Natural killer cell (primary cell): ENCODE data around the gene OSCP1. TPM values are rescaled to one million over a fixed set of nuclear protein-coding genes. Genes with fewer than 3 reads are reported as not detected.
A peak's percentile ranks its signal among the peaks of the same experiment; 100 is the strongest.

Source experiments
- ATAC-seq, 3 donors: fragments of 150-1000 bp in 2 of 3; fragments of 200-7000 bp in 1 of 3; cut with Tn5 transposase; 1 replicate in 1 of 3; 2 replicates in 2 of 3; pipeline ENCODE4 v1.10.0; 2021; ENCODE audit warnings: mild to moderate bottlenecking in 2 of 3, moderate library complexity in 2 of 3
- DNase-seq, 2 donors: peaks; one replicate each; pipeline versions ENCODE4 v3.0.0 to v3.0.0-alpha.2; 2013 to 2021; ENCODE audit warnings: mixed read lengths in 1 of 2
- H3K27ac ChIP-seq: one replicate; pipeline ENCODE4 v1.5.1; 2013; ENCODE audit warnings: mild to moderate bottlenecking, low read length
- H3K27me3 ChIP-seq: one replicate; pipeline ENCODE4 v1.6.1; 2013; ENCODE audit warnings: low read length; ENCODE audit not compliant: control insufficient read depth, insufficient read depth
- H3K36me3 ChIP-seq: one replicate; pipeline ENCODE4 v1.6.1; 2013; ENCODE audit warnings: low read length; ENCODE audit not compliant: control insufficient read depth, insufficient read depth
- H3K4me1 ChIP-seq: one replicate; pipeline ENCODE4 v1.6.1; 2013; ENCODE audit warnings: low read length; ENCODE audit not compliant: control insufficient read depth, insufficient read depth
- H3K4me3 ChIP-seq: one replicate; pipeline ENCODE4 v1.5.1; 2013; ENCODE audit warnings: low read length
- H3K9me3 ChIP-seq: one replicate; pipeline ENCODE4 v1.6.1; 2013; ENCODE audit warnings: low read length; ENCODE audit not compliant: control insufficient read depth, insufficient read depth
- H3K27ac Mint-ChIP-seq, 2 donors: one replicate each; pipeline ENCODE4 v1.8.0; 2022; ENCODE audit warnings: mild to moderate bottlenecking in 2 of 2, mixed read lengths in 2 of 2, moderate library complexity in 1 of 2
- H3K27me3 Mint-ChIP-seq, 2 donors: one replicate each; pipeline ENCODE4 v1.8.0; 2022; ENCODE audit warnings: low read depth in 2 of 2, mixed read lengths in 2 of 2
- H3K36me3 Mint-ChIP-seq: one replicate; pipeline ENCODE4 v1.8.0; 2022; ENCODE audit warnings: mixed read lengths
- H3K4me1 Mint-ChIP-seq, 2 donors: one replicate each; pipeline ENCODE4 v1.8.0; 2022; ENCODE audit warnings: mixed read lengths in 2 of 2
- H3K4me3 Mint-ChIP-seq: one replicate; pipeline ENCODE4 v1.8.0; 2022; ENCODE audit warnings: mild to moderate bottlenecking, moderate library complexity, mixed read lengths
- H3K9me3 Mint-ChIP-seq, 2 donors: one replicate each; pipeline ENCODE4 v1.8.0; 2022; ENCODE audit warnings: mixed read lengths in 2 of 2
- WGBS: methylation state at CpG from one replicate; pipeline ENCODE4 v1.1.7; 2013; ENCODE audit warnings: missing lambda C conversion rate; ENCODE audit not compliant: insufficient coverage; 5-methylcytosine and 5-hydroxymethylcytosine counted together
- intact Hi-C: fragments of 100-400 bp; cut with micrococcal nuclease; formaldehyde crosslinking; loops from one replicate; pipeline ENCODE4 v1.14.2; 2022
- total RNA-seq, 4 donors: library from RNA; stranded (reverse); fragments of 120-200 nt in 1 of 4; gene quantifications; one replicate each; pipeline versions ENCODE4 v1.2.3 to v1.2.4, GENCODE V29; 2013 to 2022
- TF ChIP-seq, protein P1 (sequence below): fragments of 200-600 bp; IDR thresholded peaks from one replicate; pipeline ENCODE4 v1.8.0; 2022; ENCODE audit warnings: antibody characterized with exemption

OSCP1 gene
- total RNA-seq, 3 donors from 2014 or later (not counting 1 experiment from before 2014, with no cell fraction given), result 2.3 TPM; not detected in 2

DNA sequence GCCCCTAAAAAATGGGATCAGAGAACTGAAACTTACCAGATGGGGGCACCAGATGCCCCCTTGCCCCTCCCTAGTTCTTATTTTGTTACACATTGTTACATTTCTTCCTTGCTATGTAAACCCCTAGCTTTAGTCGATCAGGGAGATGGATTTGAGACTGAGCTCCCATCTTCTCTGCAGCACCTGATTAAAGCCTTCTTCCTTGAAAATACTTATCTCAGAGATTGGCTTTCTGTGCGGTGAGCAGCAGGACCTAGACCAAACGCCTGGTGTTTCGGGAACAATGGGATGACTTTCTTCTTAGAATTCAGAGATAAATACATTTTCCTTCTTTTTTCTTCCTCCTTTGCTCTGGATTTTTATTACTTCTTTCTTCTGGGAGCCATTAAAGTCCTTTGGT is 35.9 kb downstream of the OSCP1 start:
- Histone ChIP-seq H3K4me3 (no peak overlapping the region), H3K36me3 (no peaks in the 10 kb centered on the region), H3K27ac (no peak overlapping the region), H3K4me1 (no peaks in the 10 kb centered on the region), H3K9me3 (no peaks in the 10 kb centered on the region), H3K27me3 (no peaks in the 10 kb centered on the region)
- H3K4me3 Mint-ChIP-seq, result no peak overlapping the region
- no peaks in the 10 kb centered on the region for H3K27me3 Mint-ChIP-seq
- 91% methylated on average over 4 of the region's 4 CpGs for WGBS
- no peaks in the 10 kb centered on the region for H3K4me1 Mint-ChIP-seq
- intact Hi-C loops, result no loop called here
- TF ChIP-seq, protein P1, sequence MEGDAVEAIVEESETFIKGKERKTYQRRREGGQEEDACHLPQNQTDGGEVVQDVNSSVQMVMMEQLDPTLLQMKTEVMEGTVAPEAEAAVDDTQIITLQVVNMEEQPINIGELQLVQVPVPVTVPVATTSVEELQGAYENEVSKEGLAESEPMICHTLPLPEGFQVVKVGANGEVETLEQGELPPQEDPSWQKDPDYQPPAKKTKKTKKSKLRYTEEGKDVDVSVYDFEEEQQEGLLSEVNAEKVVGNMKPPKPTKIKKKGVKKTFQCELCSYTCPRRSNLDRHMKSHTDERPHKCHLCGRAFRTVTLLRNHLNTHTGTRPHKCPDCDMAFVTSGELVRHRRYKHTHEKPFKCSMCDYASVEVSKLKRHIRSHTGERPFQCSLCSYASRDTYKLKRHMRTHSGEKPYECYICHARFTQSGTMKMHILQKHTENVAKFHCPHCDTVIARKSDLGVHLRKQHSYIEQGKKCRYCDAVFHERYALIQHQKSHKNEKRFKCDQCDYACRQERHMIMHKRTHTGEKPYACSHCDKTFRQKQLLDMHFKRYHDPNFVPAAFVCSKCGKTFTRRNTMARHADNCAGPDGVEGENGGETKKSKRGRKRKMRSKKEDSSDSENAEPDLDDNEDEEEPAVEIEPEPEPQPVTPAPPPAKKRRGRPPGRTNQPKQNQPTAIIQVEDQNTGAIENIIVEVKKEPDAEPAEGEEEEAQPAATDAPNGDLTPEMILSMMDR, result no peak
- H3K27ac Mint-ChIP-seq, result no peak overlapping the region
- H3K36me3 Mint-ChIP-seq, result no peaks in the 10 kb centered on the region
- DNase-seq, result no peak
- no peaks in the 10 kb centered on the region for H3K9me3 Mint-ChIP-seq
- ATAC-seq, result no peak

DNA sequence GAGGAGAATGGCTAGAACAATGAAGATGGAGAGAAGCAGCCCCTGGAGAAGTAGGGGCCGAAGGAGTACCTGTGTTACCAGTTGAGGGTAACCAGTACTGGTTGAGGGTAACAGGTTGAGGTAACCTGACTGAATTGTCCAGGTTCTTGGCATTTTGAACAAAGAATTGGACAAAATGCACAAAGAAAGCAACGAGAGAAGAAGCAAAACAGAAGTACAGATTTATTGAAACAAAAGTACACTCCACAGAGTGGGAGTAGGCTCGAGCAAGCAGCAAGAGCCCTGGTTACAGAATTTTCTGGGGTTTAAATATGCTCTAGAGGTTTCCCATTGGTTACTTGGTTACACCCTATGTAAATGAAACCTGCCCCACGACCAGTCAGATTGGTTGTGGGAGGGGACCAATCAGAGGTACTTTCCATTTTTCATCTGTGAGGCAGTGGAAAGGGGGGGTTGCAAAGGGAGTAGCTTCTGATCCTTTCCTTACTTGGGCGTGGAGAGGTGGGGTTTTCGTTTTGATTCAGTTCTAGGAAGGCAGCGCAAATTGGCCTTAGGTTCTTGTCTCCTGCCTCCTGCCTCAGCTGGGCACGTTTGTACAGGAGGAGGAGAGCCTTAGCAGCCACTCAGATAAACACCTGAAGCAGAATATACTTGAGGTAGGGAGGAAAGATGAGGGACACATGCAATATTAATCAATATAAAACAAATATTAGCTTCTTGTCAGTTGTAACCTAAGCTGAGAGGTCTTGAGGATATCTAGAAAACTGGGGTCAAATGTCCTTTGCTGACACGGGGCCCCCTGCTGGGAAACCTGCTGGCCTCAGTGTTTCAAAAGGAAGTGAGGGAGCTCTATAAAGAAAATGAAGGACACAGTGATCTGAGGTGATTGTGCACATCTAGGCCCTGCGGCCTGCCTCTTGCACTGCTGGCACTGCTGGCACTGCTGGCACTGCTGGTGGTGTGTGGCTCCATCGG is 38.3 kb downstream of the OSCP1 start:
- Histone ChIP-seq H3K9me3 (no peaks in the 10 kb centered on the region), H3K4me3 (no peak overlapping the region), H3K4me1 (no peaks in the 10 kb centered on the region), H3K27ac (peak overlapping the region; percentile 20), H3K36me3 (no peaks in the 10 kb centered on the region), H3K27me3 (no peaks in the 10 kb centered on the region)
- no peaks in the 10 kb centered on the region for H3K4me1 Mint-ChIP-seq
- H3K4me3 Mint-ChIP-seq, result no peak overlapping the region
- intact Hi-C loops, result no loop called here
- no peaks in the 10 kb centered on the region for H3K27me3 Mint-ChIP-seq
- no peaks in the 10 kb centered on the region for H3K9me3 Mint-ChIP-seq
- H3K27ac Mint-ChIP-seq, result peak overlapping the region in 1 of 2 donors; percentile 2
- TF ChIP-seq, protein P1, result no peak
- DNase-seq (peak in 1 of 2 donors; percentile 67), ATAC-seq (peak; percentile 43 to 78 (median 64))
- H3K36me3 Mint-ChIP-seq, result peaks cover 8% of the 10 kb centered on the region
- 63% methylated on average over 11 of the region's 11 CpGs for WGBS

DNA sequence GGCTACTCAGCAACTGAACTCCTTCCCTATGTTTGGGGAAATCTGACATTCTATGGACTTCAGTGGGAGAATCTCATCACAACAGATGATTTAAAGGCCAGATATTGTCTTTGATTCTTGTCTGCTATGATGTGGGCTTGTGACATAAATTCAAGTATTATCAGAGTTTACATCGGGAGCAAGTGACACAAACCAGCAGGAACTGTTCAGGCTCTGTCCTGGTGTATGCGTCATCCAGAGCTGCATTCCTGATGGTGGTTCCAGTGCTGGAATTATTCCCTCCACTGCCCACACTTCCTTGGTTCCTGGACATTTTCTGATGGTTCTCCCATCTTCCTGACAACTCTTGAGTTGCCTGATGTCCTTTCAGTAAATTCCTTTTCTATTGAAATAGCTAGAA is 41.8 kb downstream of the OSCP1 start:
- Histone ChIP-seq H3K4me3 (no peak overlapping the region), H3K36me3 (no peaks in the 10 kb centered on the region), H3K27ac (no peak overlapping the region), H3K4me1 (no peaks in the 10 kb centered on the region), H3K9me3 (no peaks in the 10 kb centered on the region), H3K27me3 (no peaks in the 10 kb centered on the region)
- intact Hi-C loops, result no loop called here
- WGBS, result 95% methylated on average over 2 of the region's 2 CpGs
- Mint-ChIP-seq H3K4me3 (no peak overlapping the region), H3K9me3 (no peaks in the 10 kb centered on the region), H3K36me3 (peaks cover 8% of the 10 kb centered on the region), H3K27me3 (no peaks in the 10 kb centered on the region), H3K4me1 (peaks cover 0 to 5% of the 10 kb centered on the region in 2 donors), H3K27ac (no peak overlapping the region)
- ATAC-seq (no peak), DNase-seq (no peak)
- TF ChIP-seq, protein P1, result no peak
